Renal pelvis (tissue), 4 donors: ENCODE results near the gene RASGRF2. TPM values are rescaled to one million over a fixed set of nuclear protein-coding genes. Genes with fewer than 3 reads are reported as not detected.

Experiments
- DNase-seq: peaks from one replicate; pipeline ENCODE4 v3.0.0-alpha.2; 2013
- polyA plus RNA-seq, 3 donors: library from polyadenylated mRNA; unstranded; fragments of 120-200 nt; gene quantifications; one replicate each; pipeline ENCODE4 v1.2.1, GENCODE V29; 2013; ENCODE audit not compliant: insufficient read length in 3 of 3

RASGRF2 gene
- polyA plus RNA-seq, 3 donors: 1.4 to 2.5 (median 2.1) TPM

GRCh38 chr5:81167544-81167943, 207.4 kb downstream of the RASGRF2 start:
- DNase-seq: no peak

- no peak for DNase-seq
These were observed 209.8 kb downstream of the RASGRF2 start for GRCh38 chr5:81169924-81170323.

- no peak for DNase-seq
These were observed 211.6 kb downstream of the RASGRF2 start for GRCh38 chr5:81171769-81172168.

- DNase-seq: no peak
These were observed 212.5 kb downstream of the RASGRF2 start for GRCh38 chr5:81172710-81173109.

GRCh38 chr5:81177061-81177460, 216.9 kb downstream of the RASGRF2 start:
- DNase-seq: no peak

GRCh38 chr5:81179959-81180358, 219.8 kb downstream of the RASGRF2 start:
- no peak for DNase-seq

GRCh38 chr5:81180780-81181460, 220.8 kb downstream of the RASGRF2 start:
- no peak for DNase-seq

- DNase-seq: no peak
These were observed 221.6 kb downstream of the RASGRF2 start for GRCh38 chr5:81181576-81182316.

GRCh38 chr5:81182396-81183390, 222.5 kb downstream of the RASGRF2 start:
- DNase-seq: no peak

GRCh38 chr5:81183811-81184748, 223.9 kb downstream of the RASGRF2 start:
- DNase-seq: no peak

GRCh38 chr5:81184749-81185110, 224.6 kb downstream of the RASGRF2 start:
- no peak for DNase-seq

- DNase-seq: no peak
These were observed 227.7 kb downstream of the RASGRF2 start for GRCh38 chr5:81187885-81188284.

GRCh38 chr5:81188962-81189361, 228.8 kb downstream of the RASGRF2 start:
- no peak for DNase-seq

GRCh38 chr5:81189875-81190498, 229.8 kb downstream of the RASGRF2 start:
- no peak for DNase-seq

- no peak for DNase-seq
These were observed 231.7 kb downstream of the RASGRF2 start for GRCh38 chr5:81191726-81192372.

GRCh38 chr5:81192373-81192750, 232.2 kb downstream of the RASGRF2 start:
- no peak for DNase-seq

- peak; percentile 69 for DNase-seq
These were observed 234.6 kb downstream of the RASGRF2 start for GRCh38 chr5:81194633-81195334.

GRCh38 chr5:81195335-81195929, 235.3 kb downstream of the RASGRF2 start:
- no peak for DNase-seq

GRCh38 chr5:81202655-81203054, 242.5 kb downstream of the RASGRF2 start:
- no peak for DNase-seq
